ENCODE measurements around the gene ADGRG4. TPM values are rescaled to one million over a fixed set of nuclear protein-coding genes. Genes with fewer than 3 reads are reported as not detected.

The ADGRG4 gene
- total RNA-seq, 1 experiment from 2014 or later, result not detected

- ChIA-PET CTCF (no interaction called here), POLR2A (interaction anchor here (0.6 kb wide), 1 partner anchor 193 kb away, joined by 4 read pairs; no protein-coding TSS in a partner anchor)
- intact Hi-C loops (cut with micrococcal nuclease; ENCODE audit: unreplicated experiment), result no loop called here
- no peak for ATAC-seq
- H3K9me3 ChIP-seq (ENCODE audit: control insufficient read depth, insufficient read depth, low read depth, low read length), result no peaks in the 10 kb centered on the region
- no TSS peak for BruUV-seq (replicated peaks)
- no peak overlapping the region for H3K27ac ChIP-seq (ENCODE audit: low read length)
- no peaks in the 10 kb centered on the region for H3K4me1 ChIP-seq (ENCODE audit: control insufficient read depth, insufficient read depth, low read length)
- TF ChIP-seq, protein P1, sequence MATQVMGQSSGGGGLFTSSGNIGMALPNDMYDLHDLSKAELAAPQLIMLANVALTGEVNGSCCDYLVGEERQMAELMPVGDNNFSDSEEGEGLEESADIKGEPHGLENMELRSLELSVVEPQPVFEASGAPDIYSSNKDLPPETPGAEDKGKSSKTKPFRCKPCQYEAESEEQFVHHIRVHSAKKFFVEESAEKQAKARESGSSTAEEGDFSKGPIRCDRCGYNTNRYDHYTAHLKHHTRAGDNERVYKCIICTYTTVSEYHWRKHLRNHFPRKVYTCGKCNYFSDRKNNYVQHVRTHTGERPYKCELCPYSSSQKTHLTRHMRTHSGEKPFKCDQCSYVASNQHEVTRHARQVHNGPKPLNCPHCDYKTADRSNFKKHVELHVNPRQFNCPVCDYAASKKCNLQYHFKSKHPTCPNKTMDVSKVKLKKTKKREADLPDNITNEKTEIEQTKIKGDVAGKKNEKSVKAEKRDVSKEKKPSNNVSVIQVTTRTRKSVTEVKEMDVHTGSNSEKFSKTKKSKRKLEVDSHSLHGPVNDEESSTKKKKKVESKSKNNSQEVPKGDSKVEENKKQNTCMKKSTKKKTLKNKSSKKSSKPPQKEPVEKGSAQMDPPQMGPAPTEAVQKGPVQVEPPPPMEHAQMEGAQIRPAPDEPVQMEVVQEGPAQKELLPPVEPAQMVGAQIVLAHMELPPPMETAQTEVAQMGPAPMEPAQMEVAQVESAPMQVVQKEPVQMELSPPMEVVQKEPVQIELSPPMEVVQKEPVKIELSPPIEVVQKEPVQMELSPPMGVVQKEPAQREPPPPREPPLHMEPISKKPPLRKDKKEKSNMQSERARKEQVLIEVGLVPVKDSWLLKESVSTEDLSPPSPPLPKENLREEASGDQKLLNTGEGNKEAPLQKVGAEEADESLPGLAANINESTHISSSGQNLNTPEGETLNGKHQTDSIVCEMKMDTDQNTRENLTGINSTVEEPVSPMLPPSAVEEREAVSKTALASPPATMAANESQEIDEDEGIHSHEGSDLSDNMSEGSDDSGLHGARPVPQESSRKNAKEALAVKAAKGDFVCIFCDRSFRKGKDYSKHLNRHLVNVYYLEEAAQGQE (IDR thresholded peaks at IDR 0.05; ENCODE audit: insufficient read depth in 1 of 2, low read depth in 2 of 2, low read length in 1 of 2), result no peak
- no peak for TF ChIP-seq TCF7L2 (IDR thresholded peaks at IDR 0.05; ENCODE audit: low read depth, low read length)
- TF ChIP-seq POLR2AphosphoS5 (IDR thresholded peaks at IDR 0.05; ENCODE audit: low read depth, low read length), result no peak
- no peak for TF ChIP-seq SIN3A (IDR thresholded peaks at IDR 0.05; ENCODE audit: borderline replicate concordance, insufficient read depth, low read depth, low read length)
- TF ChIP-seq, protein P2, sequence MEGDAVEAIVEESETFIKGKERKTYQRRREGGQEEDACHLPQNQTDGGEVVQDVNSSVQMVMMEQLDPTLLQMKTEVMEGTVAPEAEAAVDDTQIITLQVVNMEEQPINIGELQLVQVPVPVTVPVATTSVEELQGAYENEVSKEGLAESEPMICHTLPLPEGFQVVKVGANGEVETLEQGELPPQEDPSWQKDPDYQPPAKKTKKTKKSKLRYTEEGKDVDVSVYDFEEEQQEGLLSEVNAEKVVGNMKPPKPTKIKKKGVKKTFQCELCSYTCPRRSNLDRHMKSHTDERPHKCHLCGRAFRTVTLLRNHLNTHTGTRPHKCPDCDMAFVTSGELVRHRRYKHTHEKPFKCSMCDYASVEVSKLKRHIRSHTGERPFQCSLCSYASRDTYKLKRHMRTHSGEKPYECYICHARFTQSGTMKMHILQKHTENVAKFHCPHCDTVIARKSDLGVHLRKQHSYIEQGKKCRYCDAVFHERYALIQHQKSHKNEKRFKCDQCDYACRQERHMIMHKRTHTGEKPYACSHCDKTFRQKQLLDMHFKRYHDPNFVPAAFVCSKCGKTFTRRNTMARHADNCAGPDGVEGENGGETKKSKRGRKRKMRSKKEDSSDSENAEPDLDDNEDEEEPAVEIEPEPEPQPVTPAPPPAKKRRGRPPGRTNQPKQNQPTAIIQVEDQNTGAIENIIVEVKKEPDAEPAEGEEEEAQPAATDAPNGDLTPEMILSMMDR (IDR thresholded peaks at IDR 0.05), result no peak
- no peak overlapping the region for H3K4me3 ChIP-seq (ENCODE audit: low read depth in 2 of 2, low read length in 2 of 2)
- DNase-seq (ENCODE audit: low read depth, low spot score), result no peak
- in situ Hi-C loops (cut with HindIII; ENCODE audit: low pct_unique_long_range_greater_than_20kb, low sequenced_read_pairs), result no loop called here
- H3K36me3 ChIP-seq (ENCODE audit: control insufficient read depth, insufficient read depth, low read length), result no peaks in the 10 kb centered on the region
- H3K27me3 ChIP-seq (ENCODE audit: control insufficient read depth, insufficient read depth, low read length), result no peaks in the 10 kb centered on the region; the same call in 1 of the 2 replicates
Measured at GRCh38 chrX:136380010-136380769, 79.4 kb downstream of the ADGRG4 start.

GRCh38 chrX:136386173-136386572 is 85.4 kb downstream of the ADGRG4 start:
- CTCF ChIA-PET, result no interaction called here
- H3K9me3 ChIP-seq (ENCODE audit: control insufficient read depth, insufficient read depth, low read depth, low read length), result no peaks in the 10 kb centered on the region
- no peak overlapping the region for H3K4me3 ChIP-seq (ENCODE audit: low read depth in 2 of 2, low read length in 2 of 2)
- no peak overlapping the region for H3K27ac ChIP-seq (ENCODE audit: low read length)
- in situ Hi-C loops (cut with HindIII; ENCODE audit: low pct_unique_long_range_greater_than_20kb, low sequenced_read_pairs) (no loop called here), intact Hi-C loops (cut with micrococcal nuclease; ENCODE audit: unreplicated experiment) (no loop called here)
- BruUV-seq (replicated peaks), result no TSS peak
- TF ChIP-seq POLR2AphosphoS5 (IDR thresholded peaks at IDR 0.05; ENCODE audit: low read depth, low read length) (no peak), TCF7L2 (IDR thresholded peaks at IDR 0.05; ENCODE audit: low read depth, low read length) (no peak), SIN3A (IDR thresholded peaks at IDR 0.05; ENCODE audit: borderline replicate concordance, insufficient read depth, low read depth, low read length) (no peak)
- TF ChIP-seq, protein P2 (IDR thresholded peaks at IDR 0.05), result no peak
- TF ChIP-seq, protein P1 (IDR thresholded peaks at IDR 0.05; ENCODE audit: insufficient read depth in 1 of 2, low read depth in 2 of 2, low read length in 1 of 2), result no peak
- H3K36me3 ChIP-seq (ENCODE audit: control insufficient read depth, insufficient read depth, low read length), result no peaks in the 10 kb centered on the region
- H3K27me3 ChIP-seq (ENCODE audit: control insufficient read depth, insufficient read depth, low read length), result no peaks in the 10 kb centered on the region
- ATAC-seq (no peak), DNase-seq (ENCODE audit: low read depth, low spot score) (no peak)
- H3K4me1 ChIP-seq (ENCODE audit: control insufficient read depth, insufficient read depth, low read length), result no peaks in the 10 kb centered on the region
- POLR2A ChIA-PET, result interaction anchor here (0.6 kb wide), 1 partner anchor 278 kb away, joined by 8 read pairs; no protein-coding TSS in a partner anchor
